Measurements from ENCODE around the gene BICC1.

DNA sequence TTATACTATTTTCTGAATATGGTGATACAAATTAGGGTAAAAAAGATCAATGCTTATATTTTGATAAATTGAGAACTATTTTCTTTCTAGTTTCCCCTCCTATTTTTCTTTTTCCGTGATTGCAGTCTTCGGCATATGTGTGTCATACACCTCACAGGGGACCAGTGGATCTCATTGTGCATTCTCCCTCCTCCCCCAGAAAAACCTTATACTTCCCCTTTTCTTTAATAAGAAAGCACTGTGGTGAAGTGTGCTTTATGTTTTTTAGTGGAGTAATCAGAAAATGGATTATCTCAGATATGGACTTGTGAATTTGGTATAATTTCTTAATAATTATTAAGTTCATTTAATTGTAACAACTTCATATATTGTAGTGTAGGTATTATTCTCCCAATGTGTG, 72.8 kb downstream of the BICC1 start:
- TF ChIP-seq, protein P1, sequence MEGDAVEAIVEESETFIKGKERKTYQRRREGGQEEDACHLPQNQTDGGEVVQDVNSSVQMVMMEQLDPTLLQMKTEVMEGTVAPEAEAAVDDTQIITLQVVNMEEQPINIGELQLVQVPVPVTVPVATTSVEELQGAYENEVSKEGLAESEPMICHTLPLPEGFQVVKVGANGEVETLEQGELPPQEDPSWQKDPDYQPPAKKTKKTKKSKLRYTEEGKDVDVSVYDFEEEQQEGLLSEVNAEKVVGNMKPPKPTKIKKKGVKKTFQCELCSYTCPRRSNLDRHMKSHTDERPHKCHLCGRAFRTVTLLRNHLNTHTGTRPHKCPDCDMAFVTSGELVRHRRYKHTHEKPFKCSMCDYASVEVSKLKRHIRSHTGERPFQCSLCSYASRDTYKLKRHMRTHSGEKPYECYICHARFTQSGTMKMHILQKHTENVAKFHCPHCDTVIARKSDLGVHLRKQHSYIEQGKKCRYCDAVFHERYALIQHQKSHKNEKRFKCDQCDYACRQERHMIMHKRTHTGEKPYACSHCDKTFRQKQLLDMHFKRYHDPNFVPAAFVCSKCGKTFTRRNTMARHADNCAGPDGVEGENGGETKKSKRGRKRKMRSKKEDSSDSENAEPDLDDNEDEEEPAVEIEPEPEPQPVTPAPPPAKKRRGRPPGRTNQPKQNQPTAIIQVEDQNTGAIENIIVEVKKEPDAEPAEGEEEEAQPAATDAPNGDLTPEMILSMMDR (IDR thresholded peaks at IDR 0.05), result no peak
- TF ChIP-seq TCF7L2 (IDR thresholded peaks at IDR 0.05; ENCODE audit: low read depth, low read length) (no peak), POLR2AphosphoS5 (IDR thresholded peaks at IDR 0.05; ENCODE audit: low read depth, low read length) (no peak)
